ENCODE results near the gene OSGIN1.

The OSGIN1 gene

GRCh38 chr16:83969771-83970429 is 16.9 kb downstream of the OSGIN1 start:
- DNase-seq (ENCODE audit: low read depth in 2 of 3, low spot score in 2 of 3): no peak

GRCh38 chr16:83970430-83970815 is 17.4 kb downstream of the OSGIN1 start:
- DNase-seq (ENCODE audit: low read depth in 2 of 3, low spot score in 2 of 3): no peak

DNA sequence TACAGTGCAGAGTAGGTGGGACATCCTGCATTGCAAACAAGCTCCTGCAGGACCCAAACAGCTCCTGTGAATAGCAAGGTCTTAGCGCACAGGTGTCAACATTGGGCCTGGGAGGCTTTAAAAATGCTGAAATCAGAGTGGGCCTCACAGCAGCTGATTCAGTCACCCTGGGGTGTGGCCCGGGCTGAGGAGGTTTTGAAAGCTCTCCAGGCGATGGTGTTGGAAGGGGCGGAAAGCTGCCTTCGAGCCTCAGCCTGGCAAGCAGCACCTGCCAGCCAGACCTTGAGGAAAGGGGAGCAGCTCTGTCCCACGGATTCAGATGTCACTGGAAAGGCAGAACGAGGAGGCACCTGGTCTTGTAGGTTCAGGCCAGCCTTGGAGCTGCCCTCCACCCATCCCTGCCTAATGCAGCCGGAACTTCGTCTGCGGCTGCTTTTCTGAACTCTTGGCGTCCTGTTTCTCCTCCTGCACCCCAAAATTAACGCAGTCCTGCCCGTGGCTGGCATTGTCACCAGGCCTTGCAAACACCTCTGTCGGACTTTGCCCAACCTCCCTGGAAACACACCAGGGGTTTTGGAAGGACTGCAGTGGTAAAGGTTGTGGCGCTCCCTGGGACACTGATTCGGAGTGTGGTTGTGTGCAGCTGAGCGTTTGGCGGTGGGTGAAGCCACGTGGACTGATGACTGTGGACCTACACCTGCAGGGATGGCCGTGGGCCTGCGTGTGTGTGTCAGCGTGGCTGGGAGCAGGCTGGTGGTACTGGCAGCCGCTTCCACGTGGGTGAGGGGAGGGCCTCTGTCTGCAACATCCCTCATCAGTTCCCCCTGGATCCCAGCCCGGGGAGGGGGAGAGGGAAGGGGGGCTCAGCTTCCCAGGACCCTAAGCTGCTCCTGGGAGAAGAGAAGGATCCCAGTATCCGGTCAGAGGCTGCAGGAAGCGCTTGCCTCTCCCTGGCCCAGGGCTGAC is 18.4 kb downstream of the OSGIN1 start:
- DNase-seq (ENCODE audit: low read depth in 2 of 3, low spot score in 2 of 3): no peak

DNA sequence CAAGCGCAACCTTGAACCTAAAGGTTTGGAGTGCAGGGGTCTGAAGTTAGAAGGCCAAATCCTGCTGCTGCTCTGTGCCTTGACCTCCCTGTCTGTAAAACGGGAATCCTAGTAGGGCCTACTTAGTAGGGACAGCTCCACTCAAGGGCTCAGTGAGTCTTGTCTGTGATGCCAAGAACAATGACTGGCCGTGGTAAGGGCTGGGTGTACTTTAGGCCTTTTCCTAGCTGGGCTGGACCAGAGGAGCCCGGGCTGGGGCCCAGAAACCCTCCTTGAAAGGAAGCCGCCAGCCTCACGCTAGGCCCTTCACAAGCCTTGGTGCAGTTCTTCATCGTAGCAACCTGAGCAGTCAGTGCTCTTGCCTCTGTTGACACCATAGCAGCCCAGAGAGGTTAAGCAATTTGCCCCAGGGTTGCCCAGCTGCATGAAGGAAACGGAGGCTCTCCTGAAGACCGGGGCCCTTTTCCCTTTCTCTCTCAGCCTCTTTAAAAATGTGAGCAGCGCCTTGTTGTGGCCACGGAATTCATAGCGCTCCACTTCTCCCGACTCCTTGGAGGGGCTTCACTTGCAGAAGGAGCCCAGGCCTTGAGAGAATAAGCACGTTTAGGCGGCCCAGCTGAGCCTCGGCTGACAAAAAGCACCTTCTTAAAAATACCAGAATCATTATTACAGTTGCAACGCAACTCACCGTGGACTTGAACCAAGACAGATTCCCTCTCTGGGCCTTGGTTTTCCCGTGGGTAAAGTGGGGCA is 19.4 kb downstream of the OSGIN1 start:
- DNase-seq (ENCODE audit: low read depth in 2 of 3, low spot score in 2 of 3): no peak

- DNase-seq (ENCODE audit: low read depth in 2 of 3, low spot score in 2 of 3): no peak
Measured at GRCh38 chr16:83973077-83973476, 20.0 kb downstream of the OSGIN1 start.

DNA sequence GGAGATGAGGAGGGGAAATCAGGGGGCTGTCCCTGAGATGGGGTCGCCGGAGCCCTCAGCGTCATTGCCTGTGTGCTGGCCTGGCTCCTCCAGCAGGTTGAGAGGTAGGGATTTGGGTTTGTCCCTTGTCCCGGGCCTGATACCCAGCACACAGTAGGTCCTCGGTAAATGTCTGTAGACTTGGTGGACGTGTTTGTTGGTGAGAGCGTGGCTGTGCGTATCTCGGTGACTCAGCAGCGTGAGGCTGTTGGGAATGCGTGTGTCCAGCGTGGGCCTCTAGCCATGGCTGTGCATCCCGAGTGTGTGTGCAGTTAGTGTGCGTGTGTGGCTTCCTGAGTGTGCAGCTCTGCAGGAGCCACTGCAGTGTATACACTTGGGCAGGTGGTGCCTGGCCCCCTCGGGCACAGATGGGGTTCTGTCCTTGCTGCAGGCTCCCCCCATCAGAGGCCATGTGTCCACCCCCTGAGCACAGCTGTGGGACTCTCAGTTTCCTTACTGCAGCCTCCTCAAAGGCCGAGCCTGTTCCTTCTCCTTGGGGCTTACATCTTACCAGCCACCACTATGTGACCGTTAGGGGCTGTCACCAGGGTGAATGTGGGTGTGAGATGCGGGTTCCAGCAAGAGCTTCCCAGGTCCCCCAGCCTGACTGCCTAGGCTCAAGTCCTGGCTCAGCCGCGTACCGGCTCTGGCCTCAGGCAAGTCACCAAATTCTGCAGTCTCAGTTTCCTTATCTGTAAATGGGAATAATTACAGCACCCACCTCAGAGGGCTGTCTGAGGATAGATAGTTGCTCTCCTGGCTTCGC is 20.7 kb downstream of the OSGIN1 start:
- no peak for DNase-seq (ENCODE audit: low read depth in 2 of 3, low spot score in 2 of 3)

DNA sequence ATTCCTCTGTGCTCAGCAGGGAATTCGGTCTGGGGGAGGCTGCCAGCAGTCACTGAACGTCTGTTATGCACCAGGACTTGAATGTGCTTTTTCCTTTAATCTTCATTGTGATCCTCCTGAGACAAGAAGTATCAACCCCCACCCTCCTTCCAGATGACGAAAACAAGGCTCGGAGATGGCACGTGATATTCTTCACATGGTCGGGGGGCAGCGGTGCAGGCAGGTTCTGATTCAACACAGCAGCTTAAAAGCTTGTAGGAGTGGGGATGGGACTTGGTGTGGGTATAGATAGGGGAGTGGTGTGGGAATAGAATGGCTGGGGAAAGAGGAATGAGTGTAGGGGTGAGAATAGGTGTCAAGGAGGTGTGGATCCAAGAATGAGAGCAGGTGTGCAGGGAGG is 21.4 kb downstream of the OSGIN1 start:
- no peak for DNase-seq (ENCODE audit: low read depth in 2 of 3, low spot score in 2 of 3)

GRCh38 chr16:83975590-83976260 is 22.7 kb downstream of the OSGIN1 start:
- no peak for DNase-seq (ENCODE audit: low read depth in 2 of 3, low spot score in 2 of 3)

- no peak for DNase-seq (ENCODE audit: low read depth in 2 of 3, low spot score in 2 of 3)
Measured at GRCh38 chr16:83977056-83977815, 24.2 kb downstream of the OSGIN1 start.

DNA sequence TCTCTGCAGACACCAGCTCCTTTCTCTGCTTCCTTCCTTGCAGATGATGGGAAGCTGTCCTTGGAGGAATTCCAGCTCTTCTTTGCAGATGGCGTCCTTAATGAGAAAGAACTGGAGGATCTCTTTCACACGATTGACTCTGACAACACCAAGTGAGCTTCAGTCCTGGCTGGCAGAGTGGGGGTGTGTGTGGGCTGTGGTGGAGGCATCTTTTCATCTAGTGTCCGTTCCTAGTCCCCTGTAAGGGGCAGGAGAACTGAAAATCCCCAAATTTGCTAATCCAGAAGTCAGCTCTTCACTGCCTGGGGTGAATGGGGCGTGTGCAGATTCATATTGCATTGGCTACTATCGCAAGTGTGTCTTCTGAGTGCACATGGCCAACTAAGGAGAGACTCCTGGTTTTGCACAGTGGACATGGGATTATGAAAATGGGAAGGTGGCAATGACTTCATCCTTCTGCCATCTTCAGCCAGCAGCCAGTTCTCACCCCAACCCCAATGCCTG is 25.4 kb downstream of the OSGIN1 start:
- no peak for DNase-seq (ENCODE audit: low read depth in 2 of 3, low spot score in 2 of 3)

DNA sequence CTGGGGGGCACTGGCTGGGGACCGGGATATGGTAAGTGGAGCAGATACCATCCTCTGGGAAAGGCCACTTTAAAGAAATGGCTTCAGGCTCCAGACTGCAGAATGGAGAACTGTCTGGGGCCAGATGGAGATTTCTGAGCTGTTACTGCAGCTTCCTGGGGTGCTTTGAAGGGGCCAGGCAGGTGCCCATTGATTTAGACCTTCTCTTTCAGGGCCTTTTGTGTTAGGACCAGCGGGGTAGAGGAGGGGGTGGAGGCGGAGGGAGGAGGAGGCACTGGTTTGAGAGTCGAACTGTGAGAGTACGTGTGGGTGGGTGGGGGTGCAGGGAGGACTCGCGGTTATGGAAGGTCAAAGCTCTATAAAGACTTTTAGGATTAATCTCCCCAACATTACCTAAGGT is 26.4 kb downstream of the OSGIN1 start:
- DNase-seq (ENCODE audit: low read depth in 2 of 3, low spot score in 2 of 3): no peak

DNA sequence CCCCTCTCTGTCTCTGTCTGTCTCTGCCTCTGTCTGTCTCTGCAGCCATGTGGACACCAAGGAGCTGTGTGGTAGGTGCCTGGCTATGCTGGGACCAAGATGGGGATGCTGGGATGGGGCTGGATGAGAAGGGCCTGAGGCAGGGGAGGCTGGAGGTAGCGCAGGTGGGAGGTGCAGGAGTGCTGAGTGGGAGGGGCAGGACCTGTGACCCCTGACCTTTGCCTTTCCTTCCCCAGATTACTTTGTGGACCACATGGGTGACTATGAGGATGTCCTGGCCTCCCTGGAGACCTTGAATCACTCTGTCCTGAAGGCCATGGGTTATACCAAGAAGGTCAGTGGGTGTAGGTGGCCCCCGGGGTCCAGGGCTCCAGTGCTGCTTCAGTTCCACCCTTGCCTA is 27.8 kb downstream of the OSGIN1 start:
- DNase-seq (ENCODE audit: low read depth in 2 of 3, low spot score in 2 of 3): no peak

DNA sequence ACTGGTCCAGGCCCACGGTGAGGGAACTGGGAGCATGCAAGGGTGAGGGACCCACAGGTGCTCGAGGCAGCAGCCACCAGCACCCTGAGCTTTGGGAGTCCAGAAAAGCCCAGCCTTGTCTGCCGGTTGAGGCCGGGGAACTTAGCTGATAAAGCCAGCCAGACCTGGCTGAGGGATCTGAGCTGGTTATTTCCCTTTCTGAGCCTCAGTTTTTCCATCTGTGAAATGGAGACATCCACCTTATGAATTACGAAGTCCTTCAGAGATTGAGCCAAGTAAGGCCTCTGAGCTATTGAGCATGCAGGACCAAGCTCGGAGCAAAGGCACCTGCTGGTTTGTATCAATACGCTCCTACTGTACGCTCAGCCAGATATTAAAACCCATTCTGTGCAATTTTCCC is 28.8 kb downstream of the OSGIN1 start:
- DNase-seq (ENCODE audit: low read depth in 2 of 3, low spot score in 2 of 3): no peak

DNA sequence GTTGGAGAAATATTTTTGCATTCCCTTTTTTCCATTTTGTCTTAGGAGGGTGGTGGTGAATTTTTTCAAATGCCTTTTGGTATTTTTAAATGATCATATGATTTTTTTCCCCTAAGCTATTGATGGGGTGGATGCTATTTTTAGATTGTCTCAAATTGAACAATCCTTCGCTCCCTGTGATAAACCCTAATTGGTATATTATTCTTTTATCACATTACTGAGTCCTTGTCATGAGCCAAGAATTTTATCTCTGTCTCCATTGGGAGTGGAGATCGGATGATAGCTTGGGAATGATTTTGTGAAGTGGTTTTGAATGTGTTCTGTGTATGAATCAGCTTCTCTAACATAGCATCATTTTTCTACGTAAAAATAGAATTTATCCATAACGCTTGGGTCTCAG is 30.5 kb downstream of the OSGIN1 start:
- DNase-seq (ENCODE audit: low read depth in 2 of 3, low spot score in 2 of 3): no peak

DNA sequence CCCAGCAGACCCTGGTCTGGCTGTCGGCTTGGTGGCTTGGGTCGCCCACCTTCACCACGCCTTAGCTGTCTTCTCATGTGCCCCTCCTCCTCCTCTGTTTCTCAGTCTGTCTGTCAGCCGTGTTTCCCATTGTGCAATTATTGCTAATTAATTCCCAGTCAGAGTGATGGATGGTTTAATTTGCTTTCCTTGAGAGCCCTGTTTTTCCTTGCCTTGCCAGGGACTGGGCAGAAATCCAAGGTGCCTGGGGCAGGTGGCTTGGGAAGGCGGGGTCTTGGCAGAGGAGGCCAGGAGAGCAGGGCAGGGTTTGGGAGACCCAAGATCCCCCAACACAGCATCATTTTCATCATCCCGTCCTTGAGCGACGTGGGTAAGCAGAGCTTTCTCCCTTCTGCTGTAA is 36.3 kb downstream of the OSGIN1 start:
- no peak for DNase-seq (ENCODE audit: low read depth in 2 of 3, low spot score in 2 of 3)

GRCh38 chr16:83990492-83990891 is 37.5 kb downstream of the OSGIN1 start:
- no peak for DNase-seq (ENCODE audit: low read depth in 2 of 3, low spot score in 2 of 3)

DNA sequence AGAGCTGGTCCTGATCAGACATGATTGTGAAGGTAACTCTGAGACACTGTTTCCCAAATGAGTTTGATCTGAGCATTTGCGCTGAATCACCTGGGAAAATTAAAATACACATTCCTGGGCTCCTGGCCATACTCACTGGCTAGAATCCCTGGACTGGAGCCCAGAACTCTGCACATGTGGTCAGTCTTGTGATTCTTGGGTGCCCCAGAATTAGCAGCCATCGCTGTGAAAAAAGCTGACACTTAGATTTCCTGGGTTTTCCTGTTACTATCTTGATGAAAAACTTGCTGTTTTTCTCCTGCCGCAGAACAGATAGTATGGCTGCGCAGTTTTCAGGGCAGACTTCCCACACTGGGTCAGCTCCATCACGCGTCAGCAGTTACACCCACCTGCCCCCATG is 39.6 kb downstream of the OSGIN1 start:
- DNase-seq (ENCODE audit: low read depth in 2 of 3, low spot score in 2 of 3): no peak

DNA sequence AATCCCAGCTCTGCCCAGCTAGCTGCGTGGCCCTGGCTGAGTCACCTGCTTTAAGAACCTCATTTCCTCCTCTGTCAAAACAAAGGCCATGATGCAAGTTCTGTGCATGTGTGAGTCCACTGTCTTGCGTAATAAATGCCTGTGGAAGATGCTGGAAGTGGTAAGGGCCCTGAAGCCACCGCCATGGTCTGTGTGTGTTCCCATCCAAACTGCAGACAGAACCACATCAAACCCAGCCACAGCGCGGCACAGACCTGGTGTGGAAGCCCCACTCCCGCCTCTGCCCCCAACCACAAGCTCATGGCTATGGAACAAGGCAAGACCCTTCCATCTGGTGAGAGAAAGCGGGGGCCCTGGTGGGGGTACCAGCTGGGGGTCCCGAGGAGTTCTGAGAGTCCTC is 41.0 kb downstream of the OSGIN1 start:
- DNase-seq (ENCODE audit: low read depth in 2 of 3, low spot score in 2 of 3): no peak

GRCh38 chr16:83994703-83995102 is 41.7 kb downstream of the OSGIN1 start:
- no peak for DNase-seq (ENCODE audit: low read depth in 2 of 3, low spot score in 2 of 3)

GRCh38 chr16:83995754-83996153 is 42.7 kb downstream of the OSGIN1 start:
- no peak for DNase-seq (ENCODE audit: low read depth in 2 of 3, low spot score in 2 of 3)
